KOPT-K1 (cell line): ENCODE results near the gene CNNM2.

Experiments
- H3K27ac ChIP-seq: fragments of 200-600 bp; sonication (generic); 2 replicates; pipeline ENCODE4 v1.5.1; 2016; ENCODE audit warnings: antibody characterized with exemption, mild to moderate bottlenecking, low read depth, low read length; ENCODE audit not compliant: poor library complexity, severe bottlenecking
- H3K36me3 ChIP-seq: fragments of 200-600 bp; sonication (generic); 2 replicates; pipeline ENCODE4 v1.5.1; 2017; ENCODE audit warnings: antibody characterized with exemption, mild to moderate bottlenecking, low read length, moderate library complexity; ENCODE audit not compliant: insufficient read depth
- H3K9me3 ChIP-seq: fragments of 200-600 bp; sonication (generic); 2 replicates; pipeline ENCODE4 v1.5.1; 2017; ENCODE audit warnings: antibody characterized with exemption, low read length, mild to moderate bottlenecking; ENCODE audit not compliant: insufficient read depth, poor library complexity, severe bottlenecking

CNNM2 gene

GRCh38 chr10:103102195-103102594 is 184.1 kb downstream of the CNNM2 start:
- Histone ChIP-seq H3K27ac (no peak overlapping the region), H3K9me3 (no peaks in the 10 kb centered on the region), H3K36me3 (peaks cover 98% of the 10 kb centered on the region)

DNA sequence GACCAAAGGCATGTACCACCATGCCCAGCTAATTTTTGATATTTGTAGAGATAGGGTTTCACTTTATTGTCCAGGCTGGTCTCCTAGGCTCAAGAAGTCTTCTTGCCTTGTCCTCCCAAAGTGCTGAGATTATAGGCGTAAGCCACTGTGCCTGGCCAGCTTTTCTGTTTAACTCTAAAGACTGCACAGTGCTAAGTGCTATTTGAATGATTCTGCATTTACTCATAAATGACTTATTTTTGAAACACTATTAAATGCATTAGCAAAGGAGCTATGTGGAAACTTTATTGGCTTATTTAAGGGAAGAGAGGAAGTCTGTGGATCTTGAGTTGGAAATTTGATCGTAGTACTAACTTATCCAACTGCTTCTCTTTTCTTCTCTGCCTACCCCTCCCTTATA is 185.9 kb downstream of the CNNM2 start:
- no peaks in the 10 kb centered on the region for H3K9me3 ChIP-seq
- peaks cover 83% of the 10 kb centered on the region for H3K36me3 ChIP-seq
- no peak overlapping the region for H3K27ac ChIP-seq

GRCh38 chr10:103104721-103105120 is 186.6 kb downstream of the CNNM2 start:
- Histone ChIP-seq H3K27ac (no peak overlapping the region), H3K9me3 (no peaks in the 10 kb centered on the region), H3K36me3 (peaks cover 76% of the 10 kb centered on the region)

GRCh38 chr10:103105462-103105861 is 187.4 kb downstream of the CNNM2 start:
- peaks cover 76% of the 10 kb centered on the region for H3K36me3 ChIP-seq
- no peaks in the 10 kb centered on the region for H3K9me3 ChIP-seq
- H3K27ac ChIP-seq, result no peak overlapping the region

DNA sequence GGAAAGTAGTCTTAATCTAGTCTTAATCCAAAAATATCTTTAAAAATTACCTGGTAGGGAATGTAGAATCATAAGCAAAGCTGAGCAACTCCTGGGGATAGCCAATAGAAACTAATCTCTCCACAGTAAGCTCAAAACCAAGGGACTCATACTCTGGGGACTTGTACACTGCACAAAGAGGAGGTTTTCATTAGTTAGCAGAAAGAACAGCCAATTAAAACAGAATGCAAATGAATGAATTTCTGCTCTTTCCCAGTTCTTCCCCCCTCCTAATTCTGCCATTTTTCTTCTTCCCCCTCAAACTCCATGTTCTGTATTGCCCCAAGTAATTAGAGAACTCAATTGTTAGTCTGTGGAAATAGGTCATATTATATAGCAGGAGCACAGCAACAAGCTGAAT is 188.4 kb downstream of the CNNM2 start:
- Histone ChIP-seq H3K9me3 (no peaks in the 10 kb centered on the region), H3K27ac (no peak overlapping the region), H3K36me3 (peaks cover 66% of the 10 kb centered on the region)

GRCh38 chr10:103109821-103110220 is 191.7 kb downstream of the CNNM2 start:
- Histone ChIP-seq H3K27ac (no peak overlapping the region), H3K36me3 (peaks cover 38% of the 10 kb centered on the region), H3K9me3 (no peaks in the 10 kb centered on the region)

GRCh38 chr10:103110407-103110806 is 192.3 kb downstream of the CNNM2 start:
- Histone ChIP-seq H3K36me3 (peaks cover 32% of the 10 kb centered on the region), H3K9me3 (no peaks in the 10 kb centered on the region), H3K27ac (no peak overlapping the region)

- no peak overlapping the region for H3K27ac ChIP-seq
- H3K9me3 ChIP-seq, result no peaks in the 10 kb centered on the region
- H3K36me3 ChIP-seq, result peaks cover 24% of the 10 kb centered on the region
Observed at GRCh38 chr10:103111031-103111917, 193.2 kb downstream of the CNNM2 start.

GRCh38 chr10:103111918-103112877 is 194.1 kb downstream of the CNNM2 start:
- H3K27ac ChIP-seq, result no peak overlapping the region
- no peaks in the 10 kb centered on the region for H3K9me3 ChIP-seq
- H3K36me3 ChIP-seq, result peaks cover 15% of the 10 kb centered on the region

- Histone ChIP-seq H3K27ac (no peak overlapping the region), H3K36me3 (peaks cover 16% of the 10 kb centered on the region; the same call in 1 of the 2 replicates), H3K9me3 (no peaks in the 10 kb centered on the region)
Observed at GRCh38 chr10:103114876-103115275, 196.8 kb downstream of the CNNM2 start.

GRCh38 chr10:103117247-103117646 is 199.2 kb downstream of the CNNM2 start:
- no peaks in the 10 kb centered on the region for H3K9me3 ChIP-seq
- no peak overlapping the region for H3K27ac ChIP-seq
- H3K36me3 ChIP-seq, result peaks cover 5% of the 10 kb centered on the region; the same call in 1 of the 2 replicates

- Histone ChIP-seq H3K27ac (no peak overlapping the region), H3K9me3 (no peaks in the 10 kb centered on the region), H3K36me3 (peaks cover 5% of the 10 kb centered on the region; the same call in 1 of the 2 replicates)
Observed at GRCh38 chr10:103120546-103120945, 202.5 kb downstream of the CNNM2 start.

DNA sequence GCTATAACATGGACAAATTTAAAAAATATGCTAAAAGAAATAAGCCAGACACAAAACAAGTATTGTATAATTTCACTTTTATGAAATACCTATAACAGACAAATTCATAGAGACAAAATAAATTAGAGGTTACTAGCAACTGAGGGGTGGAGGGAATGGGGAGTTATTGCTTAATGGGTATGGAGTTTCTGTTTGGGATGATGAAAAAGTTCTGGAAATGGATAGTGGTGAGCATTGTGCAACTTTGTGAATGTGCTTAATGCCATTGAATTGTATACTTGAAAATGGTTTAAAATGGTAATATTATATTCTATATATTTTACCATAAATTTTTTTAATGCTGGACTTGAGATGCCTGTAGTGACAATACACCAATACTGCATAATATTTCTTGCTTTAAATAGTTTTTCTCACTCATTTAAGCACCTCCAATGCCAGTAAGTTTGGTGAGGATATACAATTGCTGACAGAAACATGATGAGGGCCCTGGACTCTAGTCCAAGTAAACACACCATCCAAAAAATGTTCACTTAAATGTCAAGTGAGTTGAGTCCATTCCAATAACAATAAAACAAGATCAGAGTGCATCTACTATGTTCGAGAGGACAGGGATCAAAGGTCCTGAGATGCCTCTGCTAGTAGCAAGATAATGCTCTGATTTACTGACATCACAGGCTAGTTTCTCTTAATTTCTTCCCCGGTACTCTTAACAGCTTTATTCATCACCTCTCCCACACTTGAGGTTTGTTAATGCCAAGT is 203.1 kb downstream of the CNNM2 start:
- peaks cover 5% of the 10 kb centered on the region for H3K36me3 ChIP-seq
- no peak overlapping the region for H3K27ac ChIP-seq
- no peaks in the 10 kb centered on the region for H3K9me3 ChIP-seq

DNA sequence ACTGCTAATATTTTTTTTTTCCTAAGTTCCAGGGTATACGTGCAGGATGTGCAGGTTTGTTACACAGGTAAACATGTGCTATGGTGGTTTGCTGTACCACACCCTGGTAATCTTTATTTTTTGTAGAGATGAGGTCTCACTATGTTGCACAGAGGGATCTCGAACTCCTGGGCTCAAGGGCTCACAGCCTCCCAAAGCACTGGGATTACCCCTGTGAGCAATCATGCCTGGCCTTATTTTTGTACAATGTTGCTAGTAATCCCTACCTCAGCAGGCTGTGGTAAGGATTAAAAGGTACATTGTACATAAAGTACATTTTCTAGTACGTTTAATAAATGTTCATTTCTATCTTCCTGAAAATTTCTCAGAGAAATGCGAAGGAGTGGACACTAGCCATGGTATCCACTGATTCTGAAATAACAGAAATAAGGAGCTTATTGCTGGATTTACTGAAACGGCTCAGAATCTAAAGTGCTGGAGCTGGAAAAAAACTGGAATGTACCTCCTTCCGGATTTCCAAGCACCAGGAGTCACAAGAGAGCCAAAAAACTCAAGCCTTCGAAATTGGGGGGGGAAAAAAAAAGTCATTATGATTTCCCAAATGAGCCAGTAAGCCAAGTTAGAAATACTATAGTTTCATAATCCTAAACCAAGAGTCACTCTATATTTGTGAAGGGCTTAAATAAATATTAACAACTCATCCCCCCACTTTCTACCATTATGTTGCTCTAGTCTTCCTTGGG is 205.4 kb downstream of the CNNM2 start:
- Histone ChIP-seq H3K27ac (no peak overlapping the region), H3K9me3 (no peaks in the 10 kb centered on the region), H3K36me3 (peaks cover 14% of the 10 kb centered on the region)
